A549 treated with AZD9567 at 1 μM for 4 hours (cell line): ENCODE measurements around the gene DHRS3. TPM values are rescaled to one million over a fixed set of nuclear protein-coding genes. Genes with fewer than 3 reads are reported as not detected.

Experiments
- total RNA-seq: library from RNA; stranded (reverse); fragments of 200-300 nt; extraction: Qiagen RNA extraction; gene quantifications from 5 replicates; pipeline ENCODE4 v1.2.3, GENCODE V29; 2022; ENCODE audit not compliant: insufficient read depth

DHRS3 gene
- 39.8 to 47.0 TPM (median 44.2 TPM) in 5 replicates for total RNA-seq

GRCh38 chr1:12617901-12618660 lies at the start of gene DHRS3:
TSS of gene DHRS3 (minus strand) at chr1:12618210. CDS start at chr1:12617348, 862 bp downstream.

GRCh38 chr1:12643785-12644184 lies 25.8 kb upstream of the DHRS3 start, which contains the start of gene AADACL4:
TSS of gene AADACL4 (plus strand) at chr1:12644085. CDS start at chr1:12644547, 462 bp downstream.

Other genes starting within 250 kb of the DHRS3 start
- not detected in 5 replicates for gene AADACL4, start 25.9 kb upstream of the DHRS3 start, total RNA-seq
- not detected in 5 replicates for gene AADACL3, start 97.9 kb upstream of the DHRS3 start, total RNA-seq
- gene CFAP107, start 128.0 kb upstream of the DHRS3 start, total RNA-seq: not detected in 5 replicates
- gene PRAMEF12, start 155.5 kb upstream of the DHRS3 start, total RNA-seq: 0.06 TPM in 1 of 5 replicates, not detected in the others
- gene PRAMEF1, start 173.2 kb upstream of the DHRS3 start, total RNA-seq: 0.03 TPM in 1 of 5 replicates, not detected in the others
- gene PRAMEF11, start 213.2 kb upstream of the DHRS3 start, total RNA-seq: not detected in 5 replicates
- gene HNRNPCL1, start 230.5 kb upstream of the DHRS3 start, total RNA-seq: not detected in 5 replicates
- gene PRAMEF2, start 238.9 kb upstream of the DHRS3 start, total RNA-seq: 0.05 to 0.12 TPM in 2 of 5 replicates, not detected in the others